Common myeloid progenitor, CD34-positive (primary cell): Measurements from ENCODE around the gene ARPC3.
"Not testable (repeated sequence)": the region's sequence is repeated elsewhere in the genome, so short reads cannot be mapped to it uniquely, and the experiment has no call there.

Experiments
- CTCF ChIA-PET: fragments of 350-600 bp; sonication (Branson Sonifier 250); formaldehyde crosslinking; loops from one replicate; lab custom pipeline; 2021; ENCODE audit warnings: antibody characterized with exemption; lab: Charles Lee
- POLR2A ChIA-PET: fragments of 350-600 bp; sonication (Branson Sonifier 250); formaldehyde crosslinking; loops from one replicate; lab custom pipeline; 2021; ENCODE audit warnings: antibody characterized with exemption; lab: Charles Lee
- DNase-seq, 3 donors: peaks; one replicate each; pipeline versions ENCODE4 v3.0.0 to v3.0.0-alpha.2; 2013
- H3K27ac ChIP-seq, 2 experiments: 1 replicate in 1 of 2; 2 replicates in 1 of 2; pipeline ENCODE4 v1.7.0; 2013; ENCODE audit warnings: inconsistent platforms in 2 of 2, low read length in 2 of 2, mild to moderate bottlenecking in 2 of 2, low read depth in 1 of 2, moderate library complexity in 1 of 2; ENCODE audit not compliant: severe bottlenecking in 2 of 2, insufficient read depth in 1 of 2, poor library complexity in 1 of 2
- H3K27me3 ChIP-seq, 5 experiments: replicated peaks in 2 of 5; 1 replicate in 3 of 5; 2 replicates in 2 of 5; pipeline versions ENCODE4 v1.6.1 to v1.7.0; 2013; ENCODE audit warnings: low read length in 4 of 5, mild to moderate bottlenecking in 2 of 5, moderate library complexity in 2 of 5, inconsistent platforms in 1 of 5; ENCODE audit not compliant: insufficient read depth in 5 of 5, control insufficient read depth in 4 of 5
- H3K36me3 ChIP-seq, 4 experiments: 1 replicate in 2 of 4; 2 replicates in 2 of 4; pipeline versions ENCODE4 v1.6.1 to v1.7.0; 2013; ENCODE audit warnings: low read length in 3 of 4, control low read depth in 1 of 4, mild to moderate bottlenecking in 1 of 4; ENCODE audit not compliant: control insufficient read depth in 4 of 4, insufficient read depth in 4 of 4
- H3K4me1 ChIP-seq, 4 experiments: 1 replicate in 3 of 4; 2 replicates in 1 of 4; pipeline versions ENCODE4 v1.6.1 to v1.7.1; 2013; ENCODE audit warnings: low read length in 3 of 4, mild to moderate bottlenecking in 3 of 4, control low read depth in 1 of 4, inconsistent platforms in 1 of 4, moderate library complexity in 1 of 4; ENCODE audit not compliant: control insufficient read depth in 4 of 4, insufficient read depth in 4 of 4; ENCODE audit errors: control extremely low read depth in 1 of 4
- H3K4me3 ChIP-seq, 7 experiments: 1 replicate in 4 of 7; 2 replicates in 3 of 7; pipeline versions ENCODE4 v1.5.1 to v1.7.0; 2013; ENCODE audit warnings: mild to moderate bottlenecking in 7 of 7, low read length in 6 of 7, moderate library complexity in 6 of 7, inconsistent platforms in 2 of 7, low read depth in 2 of 7, control low read depth in 1 of 7; ENCODE audit not compliant: insufficient read depth in 4 of 7, control insufficient read depth in 1 of 7; ENCODE audit errors: extremely low read depth in 1 of 7
- H3K9me3 ChIP-seq, 5 experiments: 1 replicate in 4 of 5; 2 replicates in 1 of 5; pipeline versions ENCODE4 v1.6.1 to v1.7.1; 2013; ENCODE audit warnings: low read length in 4 of 5, mild to moderate bottlenecking in 2 of 5, inconsistent platforms in 1 of 5, low read depth in 1 of 5, moderate library complexity in 1 of 5; ENCODE audit not compliant: control insufficient read depth in 4 of 5, insufficient read depth in 2 of 5; ENCODE audit errors: control extremely low read depth in 1 of 5
- WGBS: methylation state at CpG from one replicate; pipeline ENCODE4 v1.1.5; 2013; ENCODE audit not compliant: insufficient coverage; 5-methylcytosine and 5-hydroxymethylcytosine counted together

The ARPC3 gene

DNA sequence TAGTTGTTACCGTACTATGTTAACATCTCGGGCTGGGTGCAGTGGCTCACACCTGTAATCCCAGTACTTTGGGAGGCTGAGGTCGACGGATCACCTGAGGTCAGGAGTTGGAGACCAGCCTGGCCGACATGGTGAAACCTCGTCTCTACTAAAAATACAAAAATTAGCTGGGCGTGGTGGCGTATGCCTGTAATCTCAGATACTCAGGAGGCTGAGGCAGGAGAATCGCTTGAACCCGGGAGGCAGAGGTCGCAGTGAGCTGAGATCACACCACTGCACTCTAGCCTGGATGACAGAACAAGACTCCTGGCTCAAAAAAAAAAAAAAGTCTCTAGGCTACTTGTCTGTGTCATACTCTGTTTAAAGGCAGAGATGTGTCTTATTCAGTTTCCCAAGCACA is 15.6 kb upstream of the ARPC3 start:
- Histone ChIP-seq H3K36me3 (peaks cover 4 to 34% (median 21%) of the 10 kb centered on the region in 4 experiments), H3K4me1 (peaks cover 5 to 36% (median 25%) of the 10 kb centered on the region in 4 experiments), H3K27ac (peak overlapping the region in 1 of 2 experiments; percentile 93)
- H3K4me3 ChIP-seq, H3K27me3 ChIP-seq, DNase-seq, POLR2A ChIA-PET, H3K9me3 ChIP-seq: not testable (repeated sequence)
- CTCF ChIA-PET = interaction anchor here (0.6 to 11.3 kb wide), 3 partner anchors 14 to 214 kb away, joined by 3 to 200 read pairs (median 3); partner anchors contain the start of gene ARPC3
- WGBS = 98% methylated on average over 11 of the region's 11 CpGs

DNA sequence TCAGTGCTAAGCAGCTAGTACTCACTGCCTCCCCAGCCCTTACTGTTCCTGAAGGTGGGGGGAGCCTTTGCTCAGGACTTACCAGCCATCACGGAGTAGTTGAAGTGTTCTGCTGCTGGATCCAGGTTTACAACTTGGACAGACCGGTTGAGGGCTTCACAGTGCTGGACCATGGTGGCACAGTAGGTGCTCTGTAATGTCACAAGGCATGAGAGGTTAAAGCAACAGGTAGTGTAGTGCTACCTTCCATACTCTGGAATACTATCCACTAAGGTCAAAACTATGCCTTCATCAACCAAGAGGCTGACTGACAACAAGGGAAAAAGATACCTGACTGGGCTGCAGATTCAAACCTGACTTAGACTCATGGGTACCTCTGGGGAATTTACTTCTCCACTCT is 14.9 kb upstream of the ARPC3 start:
- Histone ChIP-seq H3K27me3 (no peaks in the 10 kb centered on the region), H3K4me1 (peaks cover 5 to 36% (median 24%) of the 10 kb centered on the region in 4 experiments), H3K9me3 (no peaks in the 10 kb centered on the region), H3K4me3 (no peak overlapping the region), H3K27ac (no peak overlapping the region), H3K36me3 (peaks cover 4 to 38% (median 24%) of the 10 kb centered on the region in 4 experiments)
- DNase-seq = no peak
- WGBS = 100% methylated on average over 2 of the region's 2 CpGs
- ChIA-PET POLR2A (no interaction called here), CTCF (interaction anchor here (0.7 to 11.3 kb wide), 2 partner anchors 13 to 42 kb away, joined by 3 to 200 read pairs; partner anchors contain the start of gene ARPC3)

DNA sequence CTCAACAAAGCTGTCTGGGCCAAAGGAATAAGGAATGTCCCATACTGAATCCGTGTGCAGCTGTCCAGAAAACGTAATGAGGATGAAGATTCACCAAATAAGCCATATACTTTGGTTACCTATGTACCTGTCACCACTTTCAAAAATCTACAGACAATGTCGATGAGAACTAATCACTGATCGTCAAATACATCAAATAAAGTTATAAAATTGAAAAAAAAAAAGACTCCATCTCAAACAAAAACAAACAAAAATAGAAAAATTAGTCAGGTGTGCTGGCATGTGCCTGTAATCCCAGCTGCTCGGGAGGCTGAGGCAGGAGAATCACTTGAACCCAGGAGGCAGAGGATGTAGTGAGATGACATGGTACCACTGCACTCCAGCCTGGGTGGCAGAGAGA is 11.1 kb upstream of the ARPC3 start:
- not testable (repeated sequence) for DNase-seq, H3K4me3 ChIP-seq, H3K27ac ChIP-seq, H3K27me3 ChIP-seq, H3K9me3 ChIP-seq
- peaks cover 8 to 53% (median 34%) of the 10 kb centered on the region in 4 experiments for H3K36me3 ChIP-seq
- ChIA-PET CTCF (interaction anchor here (1.0 to 11.3 kb wide), 2 partner anchors 9 to 30 kb away, joined by 3 to 200 read pairs; partner anchors contain the start of gene ARPC3), POLR2A (interaction anchor here (0.6 kb wide), 1 partner anchor 102 kb away, joined by 6 read pairs; no protein-coding TSS in a partner anchor)
- WGBS = 100% methylated on average over 3 of the region's 5 CpGs
- H3K4me1 ChIP-seq = peaks cover 6 to 18% (median 10%) of the 10 kb centered on the region in 4 experiments

DNA sequence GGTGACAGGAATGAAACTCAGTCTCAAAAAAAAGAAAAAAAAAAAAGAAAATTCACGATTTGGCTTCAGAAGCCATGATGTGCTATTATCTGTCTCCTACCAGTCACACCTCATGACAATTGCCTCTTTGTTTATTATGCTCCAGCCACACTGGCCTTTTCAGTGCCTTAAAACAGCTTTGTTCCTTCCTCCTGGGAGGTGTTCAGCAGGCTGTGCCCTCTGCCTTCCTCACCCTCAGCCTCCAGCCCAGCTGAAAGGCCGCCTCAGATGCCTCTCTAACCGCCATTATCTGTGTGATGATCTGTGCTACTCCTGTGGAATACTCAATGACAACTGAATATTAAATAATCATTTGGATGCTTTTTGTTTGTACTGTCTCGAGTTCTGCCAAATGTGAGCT is 8.6 kb upstream of the ARPC3 start:
- Histone ChIP-seq H3K4me1 (peaks cover 11 to 30% (median 22%) of the 10 kb centered on the region in 4 experiments), H3K4me3 (no peak overlapping the region), H3K36me3 (peaks cover 6 to 45% (median 25%) of the 10 kb centered on the region in 4 experiments), H3K27me3 (no peaks in the 10 kb centered on the region), H3K27ac (peak overlapping the region in 1 of 2 experiments; percentile 29), H3K9me3 (no peaks in the 10 kb centered on the region)
- no peak for DNase-seq
- no CpG with 5 or more reads among the region's 4 CpGs for WGBS
- POLR2A ChIA-PET = interaction anchor here (1.3 kb wide), 1 partner anchor 10 kb away, joined by 4 read pairs; the partner anchor contains the start of genes FAM216A and GPN3
- CTCF ChIA-PET = interaction anchor here (0.6 to 15.5 kb wide), 3 partner anchors 8 to 499 kb away, joined by 4 to 200 read pairs (median 11); partner anchors contain the start of genes ARPC3, FAM216A and GPN3

DNA sequence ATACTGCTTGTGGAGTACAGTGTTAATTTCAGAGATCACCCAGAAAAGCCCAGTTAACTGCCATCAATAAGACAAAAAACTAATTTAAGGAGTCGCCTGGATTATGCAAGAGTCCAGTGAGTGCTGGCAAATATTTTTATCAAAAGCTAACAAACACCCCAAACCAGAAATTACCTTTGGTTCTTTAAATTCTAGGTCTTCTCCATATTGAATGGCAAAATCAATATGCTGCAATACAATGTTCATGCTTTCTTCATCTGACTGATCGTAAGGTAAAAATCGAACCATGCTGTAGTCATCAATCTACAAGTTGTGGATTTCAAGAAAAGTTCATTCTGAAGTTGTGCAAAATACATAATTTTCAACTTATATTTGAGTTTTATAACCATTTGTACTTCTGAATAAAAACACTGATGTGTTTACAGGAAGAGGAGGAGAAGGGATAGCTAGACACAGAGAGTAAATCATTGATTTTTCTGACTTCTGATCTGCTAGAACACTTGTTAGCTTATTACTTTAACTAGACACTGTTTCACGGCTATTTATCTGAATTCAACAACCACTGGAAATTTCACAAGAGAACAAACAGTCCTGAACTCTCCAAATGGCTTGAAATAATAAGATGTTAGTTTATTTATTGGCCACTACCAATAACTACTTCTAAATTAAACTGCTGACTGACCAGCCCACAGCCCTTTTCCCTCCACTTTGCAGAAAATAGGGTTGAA is 3.6 kb upstream of the ARPC3 start:
- H3K27me3 ChIP-seq = no peaks in the 10 kb centered on the region
- H3K4me3 ChIP-seq = no peak overlapping the region
- peaks cover 5 to 35% (median 12%) of the 10 kb centered on the region in 4 experiments for H3K36me3 ChIP-seq
- POLR2A ChIA-PET = no interaction called here
- no peak for DNase-seq
- CTCF ChIA-PET = interaction anchor here (0.6 to 15.5 kb wide), 6 partner anchors 13 to 148 kb away, joined by 3 to 200 read pairs (median 4); partner anchors contain the start of genes FAM216A and GPN3
- H3K4me1 ChIP-seq = peaks cover 14 to 44% (median 34%) of the 10 kb centered on the region in 4 experiments
- no peak overlapping the region for H3K27ac ChIP-seq
- no peaks in the 10 kb centered on the region for H3K9me3 ChIP-seq
- 100% methylated on average over 1 of the region's 4 CpGs for WGBS

DNA sequence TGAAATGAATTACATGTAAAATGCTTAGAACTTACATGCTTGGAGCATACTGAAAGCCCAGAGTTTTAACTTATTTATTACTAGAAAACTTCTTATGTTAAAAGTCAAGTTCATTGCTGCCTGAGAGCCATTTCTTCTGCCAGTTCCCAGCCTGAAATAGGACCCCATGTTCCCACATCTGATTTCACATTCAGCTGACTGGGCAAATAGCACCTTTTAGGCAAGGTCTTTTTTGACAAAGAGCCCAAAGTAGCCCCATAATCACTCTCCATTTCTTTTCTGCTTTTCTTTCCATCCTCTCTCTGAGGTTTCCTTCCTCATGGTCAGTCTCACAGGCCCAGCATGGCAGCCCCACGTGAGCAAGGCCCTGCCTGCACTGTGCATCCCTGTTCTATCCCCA is 1.1 kb upstream of the ARPC3 start:
- H3K36me3 ChIP-seq = peaks cover 3 to 43% (median 12%) of the 10 kb centered on the region in 4 experiments
- H3K9me3 ChIP-seq = no peaks in the 10 kb centered on the region
- WGBS = 71% methylated on average over 1 of the region's 1 CpG
- no peaks in the 10 kb centered on the region for H3K27me3 ChIP-seq
- H3K4me3 ChIP-seq = no peak overlapping the region
- CTCF ChIA-PET = interaction anchor here (1.9 to 15.5 kb wide), 5 partner anchors 8 to 150 kb away, joined by 11 to 200 read pairs (median 13); partner anchors contain the start of genes FAM216A and GPN3
- H3K27ac ChIP-seq = peak overlapping the region in 1 of 2 experiments; percentile 18
- DNase-seq = no peak
- peaks cover 11 to 49% (median 33%) of the 10 kb centered on the region in 4 experiments for H3K4me1 ChIP-seq
- POLR2A ChIA-PET = no interaction called here
